Astrocyte (in vitro differentiated cells and primary cell): ENCODE measurements around the gene FASN. TPM values are rescaled to one million over a fixed set of nuclear protein-coding genes. Genes with fewer than 3 reads are reported as not detected.

Source experiments
- DNase-seq: peaks from one replicate; pipeline ENCODE4 v3.0.0-alpha.2; 2010; ENCODE audit warnings: low read depth
- FAIRE-seq: peaks from 2 replicates; lab custom pipeline; 2011; peaks lifted over from hg19 to GRCh38; lab: Jason Lieb, UNC
- H2AFZ ChIP-seq: 2 replicates; pipeline ENCODE4 v1.6.0; 2012; ENCODE audit warnings: low read depth, low read length, inconsistent platforms
- H3K27ac ChIP-seq: 2 replicates; pipeline ENCODE4 v1.5.1; 2011; ENCODE audit warnings: low read depth, low read length, inconsistent platforms
- H3K27me3 ChIP-seq: 2 replicates; pipeline ENCODE4 v1.6.0; 2011; ENCODE audit warnings: low read length, inconsistent platforms; ENCODE audit not compliant: insufficient read depth
- H3K36me3 ChIP-seq: 2 replicates; pipeline ENCODE4 v1.5.1; 2011; ENCODE audit warnings: low read length, inconsistent platforms; ENCODE audit not compliant: insufficient read depth
- H3K4me1 ChIP-seq: 2 replicates; pipeline ENCODE4 v1.5.1; 2011; ENCODE audit warnings: low read length, inconsistent platforms; ENCODE audit not compliant: insufficient read depth
- H3K4me2 ChIP-seq: 2 replicates; pipeline ENCODE4 v1.6.0; 2012; ENCODE audit warnings: low read length, inconsistent platforms
- H3K4me3 ChIP-seq: 2 replicates; pipeline ENCODE4 v1.5.1; 2011; ENCODE audit warnings: low read depth, mild to moderate bottlenecking, low read length, inconsistent platforms; ENCODE audit not compliant: insufficient read depth
- H3K79me2 ChIP-seq: 2 replicates; pipeline ENCODE4 v1.6.0; 2012; ENCODE audit warnings: mild to moderate bottlenecking, low read length, inconsistent platforms; ENCODE audit not compliant: insufficient read depth
- H3K9ac ChIP-seq: 2 replicates; pipeline ENCODE4 v1.6.0; 2012; ENCODE audit warnings: mild to moderate bottlenecking, low read length, inconsistent platforms
- H3K9me3 ChIP-seq: 2 replicates; pipeline ENCODE4 v1.5.1; 2012; ENCODE audit warnings: low read depth, mild to moderate bottlenecking, low read length, inconsistent platforms; ENCODE audit not compliant: insufficient read depth
- H4K20me1 ChIP-seq: 2 replicates; pipeline ENCODE4 v1.6.0; 2012; ENCODE audit warnings: low read length, inconsistent platforms; ENCODE audit not compliant: insufficient read depth
- H3K27ac Mint-ChIP-seq: one replicate; pipeline ENCODE4 v1.8.0; 2021; ENCODE audit warnings: mild to moderate bottlenecking, mixed read lengths; ENCODE audit not compliant: unreplicated experiment
- H3K27me3 Mint-ChIP-seq: one replicate; pipeline ENCODE4 v1.8.0; 2021; ENCODE audit warnings: low read depth, mixed read lengths; ENCODE audit not compliant: unreplicated experiment
- H3K36me3 Mint-ChIP-seq: one replicate; pipeline ENCODE4 v1.8.0; 2021; ENCODE audit warnings: low read depth, mixed read lengths; ENCODE audit not compliant: unreplicated experiment
- H3K4me1 Mint-ChIP-seq: one replicate; pipeline ENCODE4 v1.8.0; 2021; ENCODE audit warnings: low read depth, mixed read lengths; ENCODE audit not compliant: unreplicated experiment
- H3K4me3 Mint-ChIP-seq: one replicate; pipeline ENCODE4 v1.8.0; 2021; ENCODE audit warnings: mild to moderate bottlenecking, moderate library complexity, mixed read lengths; ENCODE audit not compliant: unreplicated experiment
- H3K9me3 Mint-ChIP-seq: one replicate; pipeline ENCODE4 v1.8.0; 2021; ENCODE audit warnings: mild to moderate bottlenecking, mixed read lengths; ENCODE audit not compliant: unreplicated experiment
- CTCF ChIP-seq: IDR thresholded peaks from 2 replicates; pipeline ENCODE4 v1.5.1; 2011; ENCODE audit warnings: low read depth, mild to moderate bottlenecking, inconsistent platforms, low read length, moderate library complexity; ENCODE audit not compliant: insufficient read depth
- EZH2 ChIP-seq: IDR thresholded peaks from 2 replicates; pipeline ENCODE4 v1.6.1; 2012; ENCODE audit warnings: mild to moderate bottlenecking, low read length, inconsistent platforms; ENCODE audit not compliant: insufficient read depth
- total RNA-seq: library from RNA; stranded (reverse); gene quantifications from 2 replicates; pipeline ENCODE4 v1.2.1, GENCODE V29; 2021

Gene FASN
- total RNA-seq, 1 donor from 2014 or later = 203 TPM

- Mint-ChIP-seq H3K9me3 (no peaks in the 10 kb centered on the region), H3K36me3 (peaks cover 13% of the 10 kb centered on the region), H3K4me1 (peaks cover 22% of the 10 kb centered on the region), H3K4me3 (no peak overlapping the region), H3K27me3 (no peaks in the 10 kb centered on the region), H3K27ac (peak overlapping the region; percentile 85)
- DNase-seq = no peak
- no peaks in the 10 kb centered on the region for H3K36me3 ChIP-seq
- no peak for FAIRE-seq
- H3K4me3 ChIP-seq = no peak overlapping the region
- H2AFZ ChIP-seq = no peak overlapping the region
- no peaks in the 10 kb centered on the region for H3K79me2 ChIP-seq
- H3K9ac ChIP-seq = no peak overlapping the region
- no peaks in the 10 kb centered on the region for H3K9me3 ChIP-seq
- H4K20me1 ChIP-seq = peaks cover 12% of the 10 kb centered on the region
- no peak overlapping the region for H3K4me2 ChIP-seq
- no peaks in the 10 kb centered on the region for H3K27me3 ChIP-seq
- peaks cover 4% of the 10 kb centered on the region for H3K4me1 ChIP-seq
- TF ChIP-seq EZH2 = no peak
- TF ChIP-seq CTCF = no peak
- no peak overlapping the region for H3K27ac ChIP-seq
Observed at GRCh38 chr17:82117139-82118090, 19.4 kb upstream of the FASN start.

GRCh38 chr17:82116246-82116645 is 18.2 kb upstream of the FASN start:
- Mint-ChIP-seq H3K4me3 (no peak overlapping the region), H3K36me3 (peaks cover 14% of the 10 kb centered on the region), H3K27ac (no peak overlapping the region), H3K4me1 (peaks cover 14% of the 10 kb centered on the region), H3K9me3 (no peaks in the 10 kb centered on the region), H3K27me3 (no peaks in the 10 kb centered on the region)
- H3K36me3 ChIP-seq = no peaks in the 10 kb centered on the region
- H3K27me3 ChIP-seq = no peaks in the 10 kb centered on the region
- DNase-seq (no peak), FAIRE-seq (no peak)
- H3K4me1 ChIP-seq = peaks cover 4% of the 10 kb centered on the region
- no peak overlapping the region for H3K27ac ChIP-seq
- no peak overlapping the region for H2AFZ ChIP-seq
- peaks cover 12% of the 10 kb centered on the region for H4K20me1 ChIP-seq
- H3K4me3 ChIP-seq = no peak overlapping the region
- H3K79me2 ChIP-seq = no peaks in the 10 kb centered on the region
- H3K9me3 ChIP-seq = no peaks in the 10 kb centered on the region
- H3K4me2 ChIP-seq = no peak overlapping the region
- no peak for TF ChIP-seq CTCF
- no peak for TF ChIP-seq EZH2
- no peak overlapping the region for H3K9ac ChIP-seq

GRCh38 chr17:82114872-82115271 is 16.8 kb upstream of the FASN start:
- H3K9ac ChIP-seq = no peak overlapping the region
- H3K36me3 Mint-ChIP-seq = peaks cover 14% of the 10 kb centered on the region
- no peaks in the 10 kb centered on the region for H3K27me3 ChIP-seq
- no peak for FAIRE-seq
- H3K4me3 Mint-ChIP-seq = no peak overlapping the region
- DNase-seq = no peak
- no peak overlapping the region for H2AFZ ChIP-seq
- H3K9me3 ChIP-seq = no peaks in the 10 kb centered on the region
- TF ChIP-seq EZH2 (no peak), CTCF (no peak)
- H3K4me3 ChIP-seq = no peak overlapping the region
- H3K36me3 ChIP-seq = no peaks in the 10 kb centered on the region
- no peak overlapping the region for H3K27ac ChIP-seq
- no peaks in the 10 kb centered on the region for H3K9me3 Mint-ChIP-seq
- H3K27ac Mint-ChIP-seq = no peak overlapping the region
- H4K20me1 ChIP-seq = peaks cover 12% of the 10 kb centered on the region
- H3K4me2 ChIP-seq = no peak overlapping the region
- H3K79me2 ChIP-seq = no peaks in the 10 kb centered on the region
- H3K27me3 Mint-ChIP-seq = no peaks in the 10 kb centered on the region
- peaks cover 14% of the 10 kb centered on the region for H3K4me1 Mint-ChIP-seq
- H3K4me1 ChIP-seq = no peaks in the 10 kb centered on the region
